Measurements from ENCODE around the gene WDR7. TPM values are rescaled to one million over a fixed set of nuclear protein-coding genes. Genes with fewer than 3 reads are reported as not detected.

WDR7 gene
- total RNA-seq, 1 experiment from 2014 or later: 11.5 TPM

DNA sequence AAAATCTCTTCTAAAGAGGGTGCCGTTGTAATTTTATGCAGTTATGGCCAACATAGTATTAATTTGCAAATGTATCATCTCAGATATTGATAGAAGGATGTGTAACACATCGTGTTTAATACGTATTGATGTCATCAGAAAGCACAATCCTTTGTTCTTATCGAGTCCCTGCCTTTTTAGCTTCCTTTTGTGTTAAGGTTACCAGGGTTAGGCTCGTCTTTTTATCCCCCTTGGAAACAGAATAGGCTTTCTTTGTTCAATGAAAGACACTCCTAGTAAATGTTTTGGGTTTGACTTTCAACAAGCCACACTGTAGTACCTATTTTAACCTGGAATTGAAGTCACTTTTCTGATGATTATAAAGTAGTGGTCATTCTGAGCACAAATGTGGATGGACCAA, 136.2 kb downstream of the WDR7 start:
- H3K79me2 ChIP-seq (ENCODE audit: insufficient read depth, low read length): no peaks in the 10 kb centered on the region
- BruUV-seq (replicated peaks): no TSS peak
- no peak for DNase-seq (ENCODE audit: low read depth, low spot score)
- H3K4me3 ChIP-seq (replicated peaks in 1 of 2; ENCODE audit: low read depth in 1 of 2, low read length in 2 of 2): no peak overlapping the region
- POLR2A ChIA-PET: no interaction called here
- no peaks in the 10 kb centered on the region for H3K36me3 ChIP-seq (ENCODE audit: control insufficient read depth in 1 of 2, insufficient read depth in 2 of 2, low read length in 2 of 2)
- RAD21 ChIA-PET (ENCODE audit: low non-redundant PET in 1 of 2, low total read pairs in 2 of 2, uncharacterized antibody in 2 of 2, unreplicated experiment in 2 of 2): no interaction called here
- TF ChIP-seq, protein P1, sequence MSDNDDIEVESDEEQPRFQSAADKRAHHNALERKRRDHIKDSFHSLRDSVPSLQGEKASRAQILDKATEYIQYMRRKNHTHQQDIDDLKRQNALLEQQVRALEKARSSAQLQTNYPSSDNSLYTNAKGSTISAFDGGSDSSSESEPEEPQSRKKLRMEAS (IDR thresholded peaks at IDR 0.05): no peak
- TF ChIP-seq ELF1 (IDR thresholded peaks at IDR 0.05; ENCODE audit: borderline replicate concordance, low read depth): no peak
- TF ChIP-seq YY1 (IDR thresholded peaks at IDR 0.05; ENCODE audit: extremely low read depth, insufficient replicate concordance, low read depth, low read length): no peak
- TF ChIP-seq ZFX (IDR thresholded peaks at IDR 0.05): no peak
- no peak for TF ChIP-seq EZH2 (IDR thresholded peaks at IDR 0.05)
- TF ChIP-seq SP1 (IDR thresholded peaks at IDR 0.05; ENCODE audit: low read depth): no peak
- TF ChIP-seq, protein P2, sequence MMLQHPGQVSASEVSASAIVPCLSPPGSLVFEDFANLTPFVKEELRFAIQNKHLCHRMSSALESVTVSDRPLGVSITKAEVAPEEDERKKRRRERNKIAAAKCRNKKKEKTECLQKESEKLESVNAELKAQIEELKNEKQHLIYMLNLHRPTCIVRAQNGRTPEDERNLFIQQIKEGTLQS (IDR thresholded peaks at IDR 0.05): no peak
- no peak for TF ChIP-seq TCF7L2 (IDR thresholded peaks at IDR 0.05; ENCODE audit: borderline replicate concordance, extremely low read depth, insufficient read depth, insufficient read length)
- H3K9ac ChIP-seq (ENCODE audit: low read length): no peak overlapping the region
- H4K20me1 ChIP-seq (ENCODE audit: insufficient read depth): no peaks in the 10 kb centered on the region
- CTCF ChIA-PET: no interaction called here
- no peak overlapping the region for H3K27ac ChIP-seq (ENCODE audit: low read depth, low read length)
- H3K4me2 ChIP-seq (ENCODE audit: low read length): no peak overlapping the region
- no peaks in the 10 kb centered on the region for H3K9me3 ChIP-seq (ENCODE audit: control insufficient read depth in 1 of 2, insufficient read depth in 1 of 2, low read depth in 1 of 2, low read length in 2 of 2)
- H3K9me2 ChIP-seq (ENCODE audit: insufficient read depth): no peaks in the 10 kb centered on the region
- H2AFZ ChIP-seq (ENCODE audit: low read depth, low read length, poor library complexity, severe bottlenecking): no peak overlapping the region
- intact Hi-C loops (cut with micrococcal nuclease): no loop called here
- no peak for ATAC-seq
- no peaks in the 10 kb centered on the region for H3K27me3 ChIP-seq (ENCODE audit: insufficient read depth, low read length)
- no peaks in the 10 kb centered on the region for H3K4me1 ChIP-seq (ENCODE audit: control insufficient read depth in 1 of 2, insufficient read depth in 2 of 2, low read length in 2 of 2)

DNA sequence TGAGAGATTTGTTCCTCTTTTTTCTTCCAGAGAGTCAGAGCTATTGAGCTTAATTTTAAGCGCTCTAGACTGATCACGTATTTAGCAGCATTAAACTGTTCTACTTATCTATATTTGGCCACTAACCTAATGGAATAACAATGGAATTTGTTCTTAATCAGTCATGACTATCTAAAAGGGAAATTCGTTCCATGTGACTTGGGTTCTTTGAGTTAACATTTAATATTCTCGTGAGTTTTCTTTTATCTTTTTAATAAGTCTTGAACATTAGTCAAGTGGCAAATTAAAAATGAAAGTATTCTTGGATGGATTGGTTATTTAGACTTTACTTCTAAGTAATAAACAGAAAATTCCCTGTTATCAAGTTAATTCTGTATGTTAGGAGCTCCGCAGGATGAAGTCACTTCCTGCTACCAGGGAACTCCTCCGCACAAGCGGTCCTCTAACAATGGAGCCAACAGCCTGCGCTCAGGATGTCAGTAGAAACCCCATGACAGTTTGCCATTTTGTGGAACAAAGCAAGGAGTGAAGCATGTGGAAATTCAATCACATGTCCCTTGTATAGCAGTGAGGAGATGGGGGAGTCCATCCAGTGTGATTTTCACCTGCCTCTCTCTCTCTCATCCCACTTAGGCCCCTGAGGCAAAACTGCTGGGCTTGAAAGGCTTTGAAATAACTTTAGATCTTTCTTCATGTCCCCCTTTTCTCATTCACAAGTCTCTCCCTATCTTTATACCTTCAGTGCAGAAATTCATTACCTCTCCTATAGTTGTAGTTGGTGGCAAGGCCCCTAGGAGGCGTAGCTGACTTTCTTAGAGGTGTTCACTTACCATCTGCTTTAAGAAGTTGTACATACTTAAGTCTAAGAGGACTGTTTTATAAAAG, 138.1 kb downstream of the WDR7 start:
- Histone ChIP-seq H3K79me2 (ENCODE audit: insufficient read depth, low read length) (no peaks in the 10 kb centered on the region), H3K9ac (ENCODE audit: low read length) (no peak overlapping the region), H3K36me3 (ENCODE audit: control insufficient read depth in 1 of 2, insufficient read depth in 2 of 2, low read length in 2 of 2) (no peaks in the 10 kb centered on the region), H3K9me3 (ENCODE audit: control insufficient read depth in 1 of 2, insufficient read depth in 1 of 2, low read depth in 1 of 2, low read length in 2 of 2) (no peaks in the 10 kb centered on the region), H3K4me3 (replicated peaks in 1 of 2; ENCODE audit: low read depth in 1 of 2, low read length in 2 of 2) (no peak overlapping the region), H3K27me3 (ENCODE audit: insufficient read depth, low read length) (no peaks in the 10 kb centered on the region), H3K4me1 (ENCODE audit: control insufficient read depth in 1 of 2, insufficient read depth in 2 of 2, low read length in 2 of 2) (no peaks in the 10 kb centered on the region), H3K4me2 (ENCODE audit: low read length) (no peak overlapping the region), H3K27ac (ENCODE audit: low read depth, low read length) (no peak overlapping the region), H3K9me2 (ENCODE audit: insufficient read depth) (no peaks in the 10 kb centered on the region), H2AFZ (ENCODE audit: low read depth, low read length, poor library complexity, severe bottlenecking) (no peak overlapping the region), H4K20me1 (ENCODE audit: insufficient read depth) (no peaks in the 10 kb centered on the region)
- CTCF ChIA-PET: interaction anchor here (0.7 to 1.2 kb wide), 6 partner anchors 9 to 80 kb away, joined by 3 to 4 read pairs (median 3); no protein-coding TSS in a partner anchor
- DNase-seq (ENCODE audit: low read depth, low spot score): peak; percentile 23
- POLR2A ChIA-PET: no interaction called here
- peak; percentile 78 for ATAC-seq
- intact Hi-C loops (cut with micrococcal nuclease): loop anchor here (1.0 kb wide), 1 partner anchor 657 kb away; no protein-coding TSS in a partner anchor
- TF ChIP-seq POLR2AphosphoS5 (IDR thresholded peaks at IDR 0.05; ENCODE audit: low read depth, low read length) (no peak), CEBPB (IDR thresholded peaks at IDR 0.05; ENCODE audit: low read depth) (no peak), SP1 (IDR thresholded peaks at IDR 0.05; ENCODE audit: low read depth) (no peak), RAD21 (IDR thresholded peaks at IDR 0.05; ENCODE audit: low read depth) (peak; percentile 55), CBX3 (IDR thresholded peaks at IDR 0.05; ENCODE audit: low read depth) (no peak), EZH2phosphoT487 (IDR thresholded peaks at IDR 0.05; ENCODE audit: borderline replicate concordance) (no peak), JUND (IDR thresholded peaks at IDR 0.05) (no peak)
- TF ChIP-seq, protein P3, sequence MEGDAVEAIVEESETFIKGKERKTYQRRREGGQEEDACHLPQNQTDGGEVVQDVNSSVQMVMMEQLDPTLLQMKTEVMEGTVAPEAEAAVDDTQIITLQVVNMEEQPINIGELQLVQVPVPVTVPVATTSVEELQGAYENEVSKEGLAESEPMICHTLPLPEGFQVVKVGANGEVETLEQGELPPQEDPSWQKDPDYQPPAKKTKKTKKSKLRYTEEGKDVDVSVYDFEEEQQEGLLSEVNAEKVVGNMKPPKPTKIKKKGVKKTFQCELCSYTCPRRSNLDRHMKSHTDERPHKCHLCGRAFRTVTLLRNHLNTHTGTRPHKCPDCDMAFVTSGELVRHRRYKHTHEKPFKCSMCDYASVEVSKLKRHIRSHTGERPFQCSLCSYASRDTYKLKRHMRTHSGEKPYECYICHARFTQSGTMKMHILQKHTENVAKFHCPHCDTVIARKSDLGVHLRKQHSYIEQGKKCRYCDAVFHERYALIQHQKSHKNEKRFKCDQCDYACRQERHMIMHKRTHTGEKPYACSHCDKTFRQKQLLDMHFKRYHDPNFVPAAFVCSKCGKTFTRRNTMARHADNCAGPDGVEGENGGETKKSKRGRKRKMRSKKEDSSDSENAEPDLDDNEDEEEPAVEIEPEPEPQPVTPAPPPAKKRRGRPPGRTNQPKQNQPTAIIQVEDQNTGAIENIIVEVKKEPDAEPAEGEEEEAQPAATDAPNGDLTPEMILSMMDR (IDR thresholded peaks at IDR 0.05 in 2 of 3, conservative IDR thresholded peaks at IDR 0.05 in 1 of 3; ENCODE audit: borderline replicate concordance in 1 of 3, insufficient read depth in 1 of 3, low read depth in 2 of 3, low read length in 2 of 3): peak; percentile 18 to 78 (median 71); a peak in 5 of 6 replicates
- RAD21 ChIA-PET (ENCODE audit: low non-redundant PET in 1 of 2, low total read pairs in 2 of 2, uncharacterized antibody in 2 of 2, unreplicated experiment in 2 of 2): no interaction called here
- no TSS peak for BruUV-seq (replicated peaks)
